Epithelial cell of proximal tubule (primary cell): Measurements from ENCODE around the gene ICOS. TPM values are rescaled to one million over a fixed set of nuclear protein-coding genes. Genes with fewer than 3 reads are reported as not detected.
A peak's percentile ranks its signal among the peaks of the same experiment; 100 is the strongest.
"Not testable (repeated sequence)": the region's sequence is repeated elsewhere in the genome, so short reads cannot be mapped to it uniquely, and the experiment has no call there.

ENCODE experiments used
- DNase-seq: peaks from one replicate; pipeline ENCODE4 v3.0.0-alpha.2; 2011; ENCODE audit warnings: low read depth
- H3K4me3 ChIP-seq: 2 replicates; pipeline ENCODE4 v1.5.1; 2011; ENCODE audit warnings: low read depth, mild to moderate bottlenecking, low read length
- CTCF ChIP-seq: conservative IDR thresholded peaks from 2 replicates; pipeline ENCODE4 v1.5.1; 2012; ENCODE audit warnings: low read depth, mild to moderate bottlenecking, low read length
- total RNA-seq: library from RNA; depleted of rRNA; stranded (reverse); fragments of >200 nt; gene quantifications from 2 replicates; pipeline ENCODE4 v1.2.3, GENCODE V29; 2015

Gene ICOS
- total RNA-seq, 1 donor from 2014 or later: not detected

GRCh38 chr2:203914546-203915182 lies 21.9 kb upstream of the ICOS start:
- TF ChIP-seq CTCF: no peak
- no peak overlapping the region for H3K4me3 ChIP-seq
- DNase-seq: no peak

- DNase-seq: no peak
- no peak for TF ChIP-seq CTCF
- no peak overlapping the region for H3K4me3 ChIP-seq
These were observed 21.3 kb upstream of the ICOS start for GRCh38 chr2:203915256-203915655.

GRCh38 chr2:203916756-203917155 lies 19.8 kb upstream of the ICOS start:
- no peak for DNase-seq
- no peak for TF ChIP-seq CTCF
- H3K4me3 ChIP-seq: no peak overlapping the region

- no peak for TF ChIP-seq CTCF
- H3K4me3 ChIP-seq: no peak overlapping the region
- no peak for DNase-seq
These were observed 18.3 kb upstream of the ICOS start for GRCh38 chr2:203918264-203918663.

GRCh38 chr2:203918839-203919238 lies 17.7 kb upstream of the ICOS start:
- TF ChIP-seq CTCF: no peak
- no peak for DNase-seq
- H3K4me3 ChIP-seq: no peak overlapping the region

- TF ChIP-seq CTCF: no peak
- no peak overlapping the region for H3K4me3 ChIP-seq
- no peak for DNase-seq
These were observed 10.9 kb upstream of the ICOS start for GRCh38 chr2:203925512-203926158.

GRCh38 chr2:203928849-203929248 lies 7.7 kb upstream of the ICOS start:
- TF ChIP-seq CTCF: peak; percentile 46
- DNase-seq: no peak
- no peak overlapping the region for H3K4me3 ChIP-seq

GRCh38 chr2:203931262-203931661 lies 5.3 kb upstream of the ICOS start:
- DNase-seq, H3K4me3 ChIP-seq: not testable (repeated sequence)
